H1 (cell line): ENCODE measurements around the gene S100A10. TPM values are rescaled to one million over a fixed set of nuclear protein-coding genes. Genes with fewer than 3 reads are reported as not detected.

Experiments
- CTCF ChIA-PET: fragments of 300-600 bp; sonication (Branson Sonifier 250); formaldehyde crosslinking; loops from one replicate; lab custom pipeline; 2021; ENCODE audit not compliant: partially characterized antibody; lab: Charles Lee
- POLR2A ChIA-PET: fragments of 300-600 bp; sonication (Branson Sonifier 250); formaldehyde crosslinking; loops from one replicate; lab custom pipeline; 2021; ENCODE audit warnings: inconsistent platforms; ENCODE audit not compliant: partially characterized antibody; lab: Charles Lee
- DNase-seq, 2 experiments: peaks; one replicate each; pipeline versions ENCODE4 v3.0.0 to v3.0.0-alpha.2; 2010 to 2022; ENCODE audit warnings: low spot score in 2 of 2, low read depth in 1 of 2, mixed read lengths in 1 of 2
- FAIRE-seq: peaks from 2 replicates; lab custom pipeline; 2011; peaks lifted over from hg19 to GRCh38; lab: Jason Lieb, UNC
- H2AFZ ChIP-seq: 2 replicates; pipeline ENCODE4 v1.8.1; 2012; ENCODE audit warnings: low read length, inconsistent platforms
- H2AK5ac ChIP-seq: 2 replicates; pipeline ENCODE4 v1.6.1; 2013; ENCODE audit warnings: low read depth, low read length
- H2BK120ac ChIP-seq: replicated peaks from 2 replicates; pipeline ENCODE3; 2013; ENCODE audit warnings: low read depth, low read length, inconsistent platforms
- H2BK12ac ChIP-seq: 2 replicates; pipeline ENCODE4 v1.6.1; 2013; ENCODE audit warnings: low read depth, low read length
- H2BK15ac ChIP-seq: 2 replicates; pipeline ENCODE4 v1.6.1; 2013; ENCODE audit warnings: low read length
- H2BK20ac ChIP-seq: 2 replicates; pipeline ENCODE4 v1.6.1; 2013; ENCODE audit warnings: low read length
- H2BK5ac ChIP-seq: 2 replicates; pipeline ENCODE4 v1.6.1; 2013; ENCODE audit warnings: low read depth, low read length
- H3K14ac ChIP-seq: 2 replicates; pipeline ENCODE4 v1.6.1; 2013; ENCODE audit warnings: inconsistent platforms; ENCODE audit not compliant: insufficient read length
- H3K18ac ChIP-seq: 2 replicates; pipeline ENCODE4 v1.6.1; 2013; ENCODE audit warnings: low read length; ENCODE audit errors: extremely low read depth
- H3K23ac ChIP-seq: 2 replicates; pipeline ENCODE4 v1.6.1; 2013; ENCODE audit warnings: inconsistent platforms; ENCODE audit not compliant: insufficient read length
- H3K23me2 ChIP-seq: 2 replicates; pipeline ENCODE4 v1.6.1; 2013; ENCODE audit warnings: low read depth, low read length
- H3K27ac ChIP-seq: 2 replicates; pipeline ENCODE4 v1.6.1; 2011; ENCODE audit warnings: low read depth, low read length, inconsistent platforms
- H3K27me3 ChIP-seq, 4 experiments: replicated peaks in 1 of 4; 1 replicate in 1 of 4; 2 replicates in 3 of 4; pipeline versions ENCODE4 v1.6.1 to v1.8.1; 2011 to 2013; ENCODE audit warnings: low read length in 3 of 4, mild to moderate bottlenecking in 3 of 4, inconsistent platforms in 2 of 4, mixed read lengths in 2 of 4, moderate library complexity in 1 of 4; ENCODE audit not compliant: control insufficient read depth in 3 of 4, insufficient read depth in 3 of 4; ENCODE audit errors: extremely low read depth in 1 of 4
- H3K36me3 ChIP-seq, 4 experiments: 2 replicates each; pipeline versions ENCODE4 v1.6.1 to v1.8.1; 2011 to 2013; ENCODE audit warnings: mild to moderate bottlenecking in 4 of 4, low read length in 3 of 4, moderate library complexity in 2 of 4, control low read depth in 1 of 4, inconsistent platforms in 1 of 4; ENCODE audit not compliant: insufficient read depth in 4 of 4, control insufficient read depth in 2 of 4
- H3K4ac ChIP-seq: replicated peaks from 2 replicates; pipeline ENCODE3; 2013; ENCODE audit warnings: low read length, low read depth, mixed read lengths, inconsistent platforms; ENCODE audit not compliant: insufficient read length
- H3K4me1 ChIP-seq, 4 experiments: replicated peaks in 1 of 4; 1 replicate in 1 of 4; 2 replicates in 3 of 4; pipeline versions ENCODE4 v1.6.1 to v1.8.1; 2011 to 2013; ENCODE audit warnings: low read length in 3 of 4, inconsistent platforms in 2 of 4, mixed read lengths in 1 of 4; ENCODE audit not compliant: insufficient read depth in 4 of 4, control insufficient read depth in 3 of 4
- H3K4me2 ChIP-seq, 2 experiments: 2 replicates each; pipeline versions ENCODE4 v1.6.1 to v1.8.1; 2011 to 2013; ENCODE audit warnings: low read depth in 2 of 2, low read length in 2 of 2, control low read depth in 1 of 2, inconsistent platforms in 1 of 2, mild to moderate bottlenecking in 1 of 2; ENCODE audit not compliant: insufficient read depth in 1 of 2
- H3K4me3 ChIP-seq, 4 experiments: fragments of 200-600, 300-600 bp in 1 of 4; sonication (generic), shearing (Covaris generic), sonication (Bioruptor Twin) in 1 of 4; 2 replicates each; pipeline versions ENCODE4 v1.5.1 to v1.8.1; 2011 to 2016; ENCODE audit warnings: low read length in 4 of 4, low read depth in 3 of 4, control low read depth in 2 of 4, inconsistent platforms in 2 of 4, mild to moderate bottlenecking in 2 of 4, mixed read lengths in 1 of 4, moderate library complexity in 1 of 4; ENCODE audit not compliant: insufficient read depth in 2 of 4; ENCODE audit errors: extremely low read depth in 1 of 4
- H3K56ac ChIP-seq: replicated peaks from 2 replicates; pipeline ENCODE3; 2013; ENCODE audit warnings: low read depth, mild to moderate bottlenecking, mixed read lengths, low read length, inconsistent platforms; ENCODE audit not compliant: insufficient read length
- H3K79me1 ChIP-seq: 2 replicates; pipeline ENCODE4 v1.6.1; 2013; ENCODE audit warnings: low read depth, low read length, control low read depth
- H3K79me2 ChIP-seq, 2 experiments: 2 replicates each; pipeline versions ENCODE4 v1.6.1 to v1.8.1; 2012 to 2013; ENCODE audit warnings: low read length in 2 of 2, mild to moderate bottlenecking in 2 of 2, inconsistent platforms in 1 of 2; ENCODE audit not compliant: insufficient read depth in 2 of 2, control insufficient read depth in 1 of 2
- H3K9ac ChIP-seq, 4 experiments: replicated peaks in 1 of 4; 1 replicate in 1 of 4; 2 replicates in 3 of 4; pipeline versions ENCODE4 v1.6.1 to v1.8.1; 2011 to 2013; ENCODE audit warnings: low read depth in 3 of 4, low read length in 3 of 4, control low read depth in 2 of 4, mild to moderate bottlenecking in 2 of 4, moderate library complexity in 2 of 4, inconsistent platforms in 1 of 4; ENCODE audit errors: extremely low read depth in 1 of 4
- H3K9me3 ChIP-seq, 2 experiments: 2 replicates each; pipeline versions ENCODE4 v1.6.1 to v1.8.1; 2012 to 2013; ENCODE audit warnings: mild to moderate bottlenecking in 2 of 2, moderate library complexity in 2 of 2, control low read depth in 1 of 2, inconsistent platforms in 1 of 2, low read depth in 1 of 2, low read length in 1 of 2, mixed read lengths in 1 of 2; ENCODE audit not compliant: insufficient read depth in 2 of 2
- H4K20me1 ChIP-seq, 2 experiments: replicated peaks in 1 of 2; 2 replicates each; pipeline versions ENCODE3 to v1.8.1; 2011 to 2013; ENCODE audit warnings: inconsistent platforms in 2 of 2, low read length in 2 of 2, mild to moderate bottlenecking in 1 of 2; ENCODE audit not compliant: insufficient read depth in 2 of 2, control insufficient read depth in 1 of 2
- H4K5ac ChIP-seq: 2 replicates; pipeline ENCODE4 v1.6.1; 2013; ENCODE audit warnings: low read length, low read depth, mixed read lengths, inconsistent platforms; ENCODE audit not compliant: insufficient read length
- H4K8ac ChIP-seq: 2 replicates; pipeline ENCODE4 v1.8.0; 2013; ENCODE audit warnings: mild to moderate bottlenecking, moderate library complexity, low read length, inconsistent platforms; ENCODE audit not compliant: insufficient read depth; ENCODE audit errors: extremely low read depth
- H4K91ac ChIP-seq: replicated peaks from 2 replicates; pipeline ENCODE3; 2013; ENCODE audit warnings: low read length, mixed read lengths, inconsistent platforms; ENCODE audit not compliant: insufficient read length
- ASH2L ChIP-seq: fragments of 200-600, 300-600 bp; sonication (generic); IDR thresholded peaks from one replicate; pipeline ENCODE4 v1.7.1; 2017; ENCODE audit warnings: low read length
- EP300 ChIP-seq, 2 experiments: IDR thresholded peaks; 1 replicate in 1 of 2; 2 replicates in 1 of 2; pipeline ENCODE4 v1.6.1; 2011 to 2012; ENCODE audit warnings: low read depth in 2 of 2, low read length in 2 of 2, mild to moderate bottlenecking in 2 of 2, borderline replicate concordance in 1 of 2, inconsistent platforms in 1 of 2, moderate library complexity in 1 of 2
- GTF2F1 ChIP-seq: IDR thresholded peaks from 2 replicates; pipeline ENCODE4 v1.6.1; 2012; ENCODE audit warnings: low read depth, low read length, improper control_type of control experiment, borderline replicate concordance
- JUN ChIP-seq: IDR thresholded peaks from 2 replicates; pipeline ENCODE4 v1.6.1; 2011; ENCODE audit warnings: low read depth, mild to moderate bottlenecking, improper control_type of control experiment, low read length
- KDM4A ChIP-seq: IDR thresholded peaks from one replicate; pipeline ENCODE4 v1.7.1; 2012; ENCODE audit warnings: low read depth, mild to moderate bottlenecking, moderate library complexity, low read length, inconsistent platforms; ENCODE audit not compliant: severe bottlenecking
- POLR2A ChIP-seq, 2 experiments: IDR thresholded peaks; 1 replicate in 1 of 2; 2 replicates in 1 of 2; pipeline ENCODE4 v1.6.1; 2011; ENCODE audit warnings: low read depth in 2 of 2, low read length in 2 of 2, mild to moderate bottlenecking in 2 of 2; ENCODE audit errors: control extremely low read depth in 1 of 2
- POLR2AphosphoS5 ChIP-seq: IDR thresholded peaks from 2 replicates; pipeline ENCODE4 v1.6.1; 2011; ENCODE audit warnings: low read depth, low read length
- POU5F1 ChIP-seq: IDR thresholded peaks from 2 replicates; pipeline ENCODE4 v1.6.1; 2011; ENCODE audit warnings: low read depth, mild to moderate bottlenecking, low read length, moderate library complexity
- RAD21 ChIP-seq, 2 experiments: IDR thresholded peaks in 1 of 2; conservative IDR thresholded peaks in 1 of 2; 2 replicates each; pipeline ENCODE4 v1.6.1; 2011; ENCODE audit warnings: low read depth in 2 of 2, low read length in 2 of 2, improper control_type of control experiment in 1 of 2, inconsistent platforms in 1 of 2, mild to moderate bottlenecking in 1 of 2, moderate library complexity in 1 of 2
- RFX5 ChIP-seq: IDR thresholded peaks from 2 replicates; pipeline ENCODE4 v1.6.1; 2011; ENCODE audit warnings: low read depth, low read length, improper control_type of control experiment, borderline replicate concordance
- SIRT6 ChIP-seq: IDR thresholded peaks from one replicate; pipeline ENCODE4 v1.7.1; 2012; ENCODE audit warnings: low read length, inconsistent platforms
- SP1 ChIP-seq: IDR thresholded peaks from 2 replicates; pipeline ENCODE4 v1.6.1; 2011; ENCODE audit warnings: low read depth, low read length
- SP2 ChIP-seq: IDR thresholded peaks from 2 replicates; pipeline ENCODE4 v1.6.1; 2012; ENCODE audit warnings: mild to moderate bottlenecking, low read length, inconsistent platforms
- SRF ChIP-seq: IDR thresholded peaks from 2 replicates; pipeline ENCODE4 v1.6.1; 2011; ENCODE audit warnings: mild to moderate bottlenecking, low read depth, low read length, moderate library complexity
- TCF12 ChIP-seq: IDR thresholded peaks from 2 replicates; pipeline ENCODE4 v1.6.1; 2011; ENCODE audit warnings: low read depth, mild to moderate bottlenecking, low read length
- WGBS, 2 experiments: shearing (Covaris generic) in 1 of 2; methylation state at CpG; one replicate each; pipeline versions ENCODE4 v1.1.6 to v1.1.7; 2013 to 2015; ENCODE audit warnings: low lambda C conversion rate in 2 of 2, mixed read lengths in 2 of 2, inconsistent platforms in 1 of 2, low coverage in 1 of 2, missing lambda C conversion rate in 1 of 2; ENCODE audit not compliant: insufficient replicate concordance in 2 of 2, insufficient coverage in 1 of 2, insufficient read length in 1 of 2; ENCODE audit errors: extremely low coverage in 1 of 2, missing lambda C conversion rate in 1 of 2; 5-methylcytosine and 5-hydroxymethylcytosine counted together
- polyA plus RNA-seq, 7 experiments: library from polyadenylated mRNA; depleted of rRNA in 3 of 7; stranded (reverse) in 5 of 7; unstranded in 2 of 7; fragments of >200 nt in 5 of 7; fragments of 200-250 nt in 2 of 7; gene quantifications; 1 replicate in 5 of 7; 2 replicates in 1 of 7; 4 replicates in 1 of 7; pipeline versions ENCODE4 v1.2.1 to v1.2.3, GENCODE V29; 2011 to 2013; ENCODE audit warnings: missing spikeins in 2 of 7, mixed read lengths in 2 of 7
- total RNA-seq: library from RNA; stranded (reverse); fragmentation: NEBNext Ultra II Directional; extraction: Animal tissue kit (Norgen Biotek cat#: 25700); gene quantifications from 2 replicates; pipeline ENCODE4 v1.2.1, GENCODE V29; 2021

S100A10 gene
- total and polyA plus RNA-seq, 2 of the 8 experiments (the other 6 are each of a cell fraction or from before 2014, with no cell fraction given), result 23.9 to 231 TPM

DNA sequence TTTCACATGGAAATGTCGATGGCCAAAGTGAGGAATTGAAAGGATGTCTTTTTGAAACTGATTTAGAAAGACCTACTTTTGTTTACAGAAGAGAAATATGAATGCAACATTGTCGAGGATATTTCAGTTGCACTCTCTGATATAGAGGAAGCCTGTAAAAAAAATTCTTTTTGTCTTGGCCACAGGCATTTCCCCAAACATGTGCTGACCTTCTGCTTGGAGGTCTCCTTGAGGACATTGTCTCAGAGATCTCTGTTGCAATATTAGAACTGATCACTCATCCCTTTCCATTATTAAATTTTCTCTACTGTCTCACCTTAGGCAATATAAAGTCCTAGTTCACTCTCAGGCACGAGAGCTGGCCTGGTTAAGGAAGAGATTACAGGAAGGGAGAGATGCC is 27.2 kb upstream of the S100A10 start:
- Histone ChIP-seq H4K5ac (no peak overlapping the region), H3K56ac (no peak overlapping the region), H2BK12ac (no peak overlapping the region), H3K27me3 (no peaks in the 10 kb centered on the region), H4K8ac (no peak overlapping the region), H4K91ac (no peak overlapping the region), H3K14ac (no peak overlapping the region), H2AK5ac (no peak overlapping the region), H3K36me3 (no peaks in the 10 kb centered on the region), H3K9ac (no peak overlapping the region), H3K4ac (no peak overlapping the region), H2BK20ac (no peak overlapping the region), H3K18ac (no peak overlapping the region), H3K79me1 (no peaks in the 10 kb centered on the region), H2BK120ac (no peak overlapping the region), H3K4me1 (peaks cover 0 to 5% (median 2%) of the 10 kb centered on the region in 4 experiments; a peak in 2 of 7 replicates), H3K27ac (no peak overlapping the region), H4K20me1 (no peaks in the 10 kb centered on the region), H3K79me2 (no peaks in the 10 kb centered on the region), H2AFZ (no peak overlapping the region), H3K23me2 (no peaks in the 10 kb centered on the region), H2BK15ac (no peak overlapping the region), H3K4me2 (no peak overlapping the region), H3K4me3 (no peak overlapping the region), H3K9me3 (no peaks in the 10 kb centered on the region), H3K23ac (no peak overlapping the region), H2BK5ac (no peak overlapping the region)
- POLR2A ChIA-PET, result no interaction called here
- FAIRE-seq, result no peak
- WGBS, 2 experiments, result 94% methylated on average over 3 of the region's 3 CpGs; no CpG with 5 or more reads in 1 of the 2 experiments
- no peak for TF ChIP-seq SIRT6
- TF ChIP-seq KDM4A, result no peak
- TF ChIP-seq RAD21 (IDR thresholded peaks at IDR 0.05 in 1 of 2, conservative IDR thresholded peaks at IDR 0.05 in 1 of 2; ENCODE audit: low read depth in 2 of 2, low read length in 2 of 2), result no peak
- no peak for TF ChIP-seq ASH2L
- no peak for TF ChIP-seq SP2
- no peak for TF ChIP-seq SRF
- TF ChIP-seq TCF12, result no peak
- TF ChIP-seq SP1, result no peak
- TF ChIP-seq EP300 (IDR thresholded peaks at IDR 0.05; ENCODE audit: borderline replicate concordance in 1 of 2, low read depth in 2 of 2, low read length in 2 of 2), result no peak
- TF ChIP-seq POLR2A (IDR thresholded peaks at IDR 0.05; ENCODE audit: control extremely low read depth in 1 of 2, low read depth in 2 of 2, low read length in 2 of 2), result no peak
- TF ChIP-seq JUN, result no peak
- no peak for TF ChIP-seq POU5F1
- no peak for TF ChIP-seq RFX5
- no peak for TF ChIP-seq POLR2AphosphoS5
- no peak for TF ChIP-seq GTF2F1
- no peak for DNase-seq
- CTCF ChIA-PET, result interaction anchor here (0.9 to 1.0 kb wide), 2 partner anchors 20 to 69 kb away, joined by 3 to 5 read pairs; no protein-coding TSS in a partner anchor
